Parathyroid adenoma (tissue), 2 donors: ENCODE results near the gene SLC1A2.

Experiments used
- H2AFZ ChIP-seq: fragments of 300-600 bp; sonication (generic); one replicate; pipeline ENCODE4 v1.7.0; 2017; ENCODE audit warnings: antibody characterized with exemption, mild to moderate bottlenecking
- H3K27ac ChIP-seq: fragments of 300-600 bp; sonication (generic); one replicate; pipeline ENCODE4 v1.7.0; 2017
- H3K27me3 ChIP-seq: fragments of 300-600 bp; sonication (generic); one replicate; pipeline ENCODE4 v1.7.0; 2017; ENCODE audit warnings: low read length; ENCODE audit not compliant: control insufficient read depth, insufficient read depth
- H3K36me3 ChIP-seq: fragments of 300-600 bp; sonication (generic); one replicate; pipeline ENCODE4 v1.7.0; 2017; ENCODE audit warnings: low read length; ENCODE audit not compliant: control insufficient read depth, insufficient read depth
- H3K4me1 ChIP-seq: fragments of 300-600 bp; sonication (generic); one replicate; pipeline ENCODE4 v1.7.0; 2017; ENCODE audit warnings: control low read depth
- H3K4me2 ChIP-seq: fragments of 300-600 bp; sonication (generic); one replicate; pipeline ENCODE4 v1.7.0; 2017; ENCODE audit warnings: low read length
- H3K4me3 ChIP-seq: fragments of 300-600 bp; sonication (generic); one replicate; pipeline ENCODE4 v1.7.0; 2017; ENCODE audit warnings: low read depth, low read length
- H3K79me2 ChIP-seq: fragments of 300-600 bp; sonication (generic); one replicate; pipeline ENCODE4 v1.7.0; 2017; ENCODE audit warnings: control low read depth
- H3K9ac ChIP-seq: fragments of 300-600 bp; sonication (generic); one replicate; pipeline ENCODE4 v1.7.0; 2017; ENCODE audit warnings: mild to moderate bottlenecking
- H3K9me3 ChIP-seq: fragments of 300-600 bp; sonication (generic); one replicate; pipeline ENCODE4 v1.7.0; 2017; ENCODE audit warnings: low read length; ENCODE audit not compliant: control insufficient read depth
- TF ChIP-seq, protein P1 (sequence below): fragments of 300-600 bp; sonication (generic); IDR thresholded peaks from one replicate; pipeline ENCODE4 v1.7.0; 2017; ENCODE audit warnings: antibody characterized with exemption, mild to moderate bottlenecking
- donor health status: primary hyperparathyroidism.

Gene SLC1A2

DNA sequence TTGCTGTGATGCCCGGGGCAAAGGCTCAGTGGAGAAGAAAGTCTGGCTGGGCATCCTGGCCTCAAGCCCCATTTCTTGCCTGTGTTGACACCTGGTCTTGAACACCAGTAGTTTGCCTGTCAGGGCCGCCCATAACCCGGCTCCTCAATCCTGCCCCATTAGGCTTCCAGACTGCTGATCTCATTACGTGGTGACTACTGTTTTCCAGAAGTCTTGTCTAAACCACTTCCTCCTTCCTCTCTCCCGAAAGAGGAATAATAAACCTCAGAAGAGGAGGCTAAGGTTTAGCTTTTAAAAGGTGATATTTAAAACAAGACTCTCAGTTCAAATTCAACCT is 182.7 kb downstream of the SLC1A2 start:
- Histone ChIP-seq H3K4me2 (no peak overlapping the region), H3K9me3 (no peaks in the 10 kb centered on the region), H3K9ac (no peak overlapping the region), H3K4me1 (peaks cover 40% of the 10 kb centered on the region), H2AFZ (peak overlapping the region; percentile 64), H3K36me3 (no peaks in the 10 kb centered on the region), H3K27ac (peak overlapping the region; percentile 92), H3K27me3 (no peaks in the 10 kb centered on the region), H3K79me2 (no peaks in the 10 kb centered on the region), H3K4me3 (no peak overlapping the region)
- TF ChIP-seq, protein P1, sequence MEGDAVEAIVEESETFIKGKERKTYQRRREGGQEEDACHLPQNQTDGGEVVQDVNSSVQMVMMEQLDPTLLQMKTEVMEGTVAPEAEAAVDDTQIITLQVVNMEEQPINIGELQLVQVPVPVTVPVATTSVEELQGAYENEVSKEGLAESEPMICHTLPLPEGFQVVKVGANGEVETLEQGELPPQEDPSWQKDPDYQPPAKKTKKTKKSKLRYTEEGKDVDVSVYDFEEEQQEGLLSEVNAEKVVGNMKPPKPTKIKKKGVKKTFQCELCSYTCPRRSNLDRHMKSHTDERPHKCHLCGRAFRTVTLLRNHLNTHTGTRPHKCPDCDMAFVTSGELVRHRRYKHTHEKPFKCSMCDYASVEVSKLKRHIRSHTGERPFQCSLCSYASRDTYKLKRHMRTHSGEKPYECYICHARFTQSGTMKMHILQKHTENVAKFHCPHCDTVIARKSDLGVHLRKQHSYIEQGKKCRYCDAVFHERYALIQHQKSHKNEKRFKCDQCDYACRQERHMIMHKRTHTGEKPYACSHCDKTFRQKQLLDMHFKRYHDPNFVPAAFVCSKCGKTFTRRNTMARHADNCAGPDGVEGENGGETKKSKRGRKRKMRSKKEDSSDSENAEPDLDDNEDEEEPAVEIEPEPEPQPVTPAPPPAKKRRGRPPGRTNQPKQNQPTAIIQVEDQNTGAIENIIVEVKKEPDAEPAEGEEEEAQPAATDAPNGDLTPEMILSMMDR, result no peak

DNA sequence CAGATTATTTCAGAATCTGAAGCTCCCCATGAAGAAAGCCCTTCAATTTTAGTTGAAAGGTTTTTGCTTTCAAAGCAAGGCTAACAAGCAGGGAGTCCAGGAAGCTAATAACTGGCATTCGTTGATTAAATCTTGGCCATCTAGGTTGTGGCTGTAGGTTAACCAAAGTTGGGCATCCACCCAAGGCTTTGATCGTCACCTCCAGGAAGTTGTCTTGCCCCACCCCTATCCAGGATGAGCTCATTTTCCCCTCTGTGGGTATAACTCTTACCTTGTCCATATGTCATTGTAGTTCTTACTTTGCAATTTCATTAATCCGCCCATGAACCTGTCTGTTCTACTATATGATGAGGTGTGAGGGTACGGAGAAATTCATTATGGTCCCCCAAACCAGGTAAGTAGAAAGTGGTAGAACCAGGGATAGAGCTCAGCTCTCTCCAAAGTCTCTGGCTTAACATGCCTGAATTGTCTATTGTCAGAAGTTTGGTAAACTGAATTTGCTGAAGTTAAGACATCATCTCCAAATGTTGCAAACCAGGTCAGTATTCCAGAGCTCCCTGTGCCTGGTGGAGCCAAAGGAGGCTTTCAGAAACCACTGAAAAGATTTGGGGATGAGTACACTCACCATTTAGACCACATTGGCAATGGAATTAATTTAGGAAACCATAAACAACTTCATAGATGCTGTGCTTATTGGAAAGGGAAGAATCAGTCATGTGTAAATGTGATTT is 183.3 kb downstream of the SLC1A2 start:
- Histone ChIP-seq H3K9ac (no peak overlapping the region), H2AFZ (peak overlapping the region; percentile 64), H3K27me3 (no peaks in the 10 kb centered on the region), H3K79me2 (no peaks in the 10 kb centered on the region), H3K4me3 (no peak overlapping the region), H3K4me1 (peaks cover 40% of the 10 kb centered on the region), H3K9me3 (no peaks in the 10 kb centered on the region), H3K4me2 (no peak overlapping the region), H3K27ac (peak overlapping the region; percentile 92), H3K36me3 (no peaks in the 10 kb centered on the region)
- TF ChIP-seq, protein P1, result no peak

DNA sequence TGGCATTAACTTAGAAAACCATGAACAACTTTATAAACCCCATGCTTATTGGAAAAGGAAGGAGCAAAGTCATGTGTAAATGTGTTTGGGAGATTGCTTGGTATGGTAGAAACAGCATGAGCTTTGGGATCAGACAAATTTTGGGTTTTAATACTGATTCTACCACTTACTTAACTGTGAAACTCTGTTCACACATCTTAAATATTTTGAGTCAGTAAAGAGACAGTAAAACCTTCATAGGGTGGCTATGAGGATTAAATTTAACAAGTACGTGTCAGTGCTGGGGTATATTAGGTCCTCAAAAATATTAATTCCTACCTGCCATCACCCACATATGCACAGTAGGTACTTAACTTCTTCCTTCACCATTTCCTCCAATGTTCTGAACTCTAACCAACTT is 183.9 kb downstream of the SLC1A2 start:
- Histone ChIP-seq H3K9ac (no peak overlapping the region), H3K9me3 (no peaks in the 10 kb centered on the region), H3K27ac (peak overlapping the region; percentile 92), H2AFZ (no peak overlapping the region), H3K36me3 (no peaks in the 10 kb centered on the region), H3K27me3 (no peaks in the 10 kb centered on the region), H3K4me2 (no peak overlapping the region), H3K79me2 (no peaks in the 10 kb centered on the region), H3K4me3 (no peak overlapping the region), H3K4me1 (peaks cover 40% of the 10 kb centered on the region)
- TF ChIP-seq, protein P1, result no peak

DNA sequence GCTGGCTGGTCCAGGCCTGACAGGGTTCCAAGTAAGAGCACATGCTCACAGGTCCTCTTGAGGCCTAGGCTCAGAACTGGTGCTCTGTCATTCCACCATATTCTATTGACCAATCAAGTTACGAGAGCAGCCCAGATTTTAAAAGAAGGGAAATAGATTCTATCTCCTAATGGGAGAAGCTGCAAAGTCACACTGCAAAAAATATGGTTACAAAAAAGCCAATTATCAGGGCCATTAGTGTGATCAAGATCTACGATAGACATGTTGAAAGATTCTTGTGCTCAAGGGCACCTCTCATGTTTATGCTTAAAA is 184.2 kb downstream of the SLC1A2 start:
- H3K27me3 ChIP-seq, result no peaks in the 10 kb centered on the region
- H3K4me2 ChIP-seq, result no peak overlapping the region
- H2AFZ ChIP-seq, result no peak overlapping the region
- H3K4me1 ChIP-seq, result peaks cover 40% of the 10 kb centered on the region
- H3K4me3 ChIP-seq, result no peak overlapping the region
- no peaks in the 10 kb centered on the region for H3K9me3 ChIP-seq
- H3K9ac ChIP-seq, result no peak overlapping the region
- H3K79me2 ChIP-seq, result no peaks in the 10 kb centered on the region
- TF ChIP-seq, protein P1, result no peak
- no peaks in the 10 kb centered on the region for H3K36me3 ChIP-seq
- peak overlapping the region; percentile 92 for H3K27ac ChIP-seq

DNA sequence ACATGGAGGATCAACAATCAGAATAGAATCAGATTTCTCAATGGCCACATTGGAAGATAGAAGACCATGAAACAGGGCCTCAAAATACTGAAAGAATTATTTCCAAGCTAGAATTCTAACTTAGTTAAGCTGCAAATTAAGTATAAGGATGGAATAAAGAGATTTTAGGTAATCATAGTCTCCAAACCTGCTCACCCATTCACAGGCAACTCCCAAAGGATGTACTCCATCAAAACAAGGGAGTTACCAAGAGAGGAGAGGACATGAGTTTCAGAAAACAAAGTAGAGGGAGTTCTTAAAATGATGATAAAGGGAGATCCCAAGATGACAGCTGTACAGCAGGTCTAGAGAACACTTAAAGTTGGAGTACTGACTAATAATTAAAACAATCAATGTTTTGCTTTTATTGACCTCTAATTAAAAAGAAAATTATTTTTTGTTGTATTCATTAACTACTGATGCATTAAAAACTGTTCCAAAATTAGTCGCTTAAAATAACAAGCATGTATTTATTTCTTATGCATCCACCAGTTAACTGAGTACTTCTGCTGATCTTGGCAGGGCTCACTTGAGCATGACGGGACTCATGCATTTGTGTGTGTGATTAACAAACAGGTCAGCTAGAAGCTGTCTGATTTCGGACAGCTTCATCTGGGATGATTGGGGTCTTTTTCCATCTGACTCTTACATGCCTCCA is 184.8 kb downstream of the SLC1A2 start:
- Histone ChIP-seq H3K27ac (peak overlapping the region; percentile 92), H2AFZ (no peak overlapping the region), H3K4me3 (no peak overlapping the region), H3K9ac (no peak overlapping the region), H3K36me3 (no peaks in the 10 kb centered on the region), H3K4me1 (peaks cover 40% of the 10 kb centered on the region), H3K9me3 (no peaks in the 10 kb centered on the region), H3K27me3 (no peaks in the 10 kb centered on the region), H3K4me2 (no peak overlapping the region), H3K79me2 (no peaks in the 10 kb centered on the region)
- TF ChIP-seq, protein P1, result no peak
